Measurements from ENCODE around the gene RAB13.
A peak's percentile ranks its signal among the peaks of the same experiment; 100 is the strongest.

Gene RAB13

DNA sequence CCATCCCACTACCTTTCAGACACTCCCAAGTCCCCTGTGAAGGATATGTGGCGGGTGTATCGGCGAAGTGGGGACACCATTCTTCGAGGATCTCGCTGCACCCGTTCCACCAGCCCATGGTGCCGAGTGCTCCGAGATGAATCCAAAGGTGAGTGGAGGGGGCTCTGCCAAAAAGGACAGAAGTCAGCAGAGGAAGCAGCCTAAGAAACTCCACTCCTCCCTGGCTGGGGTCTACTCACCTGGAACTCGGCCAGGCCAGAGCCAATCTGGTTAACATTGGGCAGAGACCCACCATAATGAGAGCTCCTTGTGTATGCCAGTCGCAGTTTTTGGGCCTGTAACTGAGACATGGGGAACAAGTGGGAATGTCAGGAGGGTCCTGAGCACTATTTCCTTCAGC, 31.3 kb downstream of the RAB13 start:
- no peak for DNase-seq (ENCODE audit: low read depth)

GRCh38 chr1:153953859-153954365, 32.2 kb downstream of the RAB13 start:
- DNase-seq (ENCODE audit: low read depth): no peak

DNA sequence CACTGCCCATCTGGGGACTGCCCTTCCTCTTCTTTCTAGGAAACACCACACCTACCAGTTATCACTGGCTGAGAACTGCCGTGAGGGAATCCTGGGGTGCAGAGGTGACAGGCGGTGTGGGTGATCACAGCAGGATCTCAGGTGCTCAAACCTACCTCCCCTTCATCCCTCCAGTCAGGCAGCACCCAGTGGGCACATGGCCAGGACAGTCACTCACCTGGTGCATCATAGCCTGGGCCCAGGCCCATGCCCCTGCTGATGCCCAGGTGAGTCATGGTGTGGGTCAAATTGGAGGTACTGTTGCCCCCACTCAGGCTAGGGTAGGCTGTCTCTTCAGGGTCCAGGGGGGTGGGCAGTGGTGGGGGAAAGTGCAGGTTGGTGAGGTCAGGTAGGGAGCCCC, 34.3 kb downstream of the RAB13 start:
- no peak for DNase-seq (ENCODE audit: low read depth)

DNA sequence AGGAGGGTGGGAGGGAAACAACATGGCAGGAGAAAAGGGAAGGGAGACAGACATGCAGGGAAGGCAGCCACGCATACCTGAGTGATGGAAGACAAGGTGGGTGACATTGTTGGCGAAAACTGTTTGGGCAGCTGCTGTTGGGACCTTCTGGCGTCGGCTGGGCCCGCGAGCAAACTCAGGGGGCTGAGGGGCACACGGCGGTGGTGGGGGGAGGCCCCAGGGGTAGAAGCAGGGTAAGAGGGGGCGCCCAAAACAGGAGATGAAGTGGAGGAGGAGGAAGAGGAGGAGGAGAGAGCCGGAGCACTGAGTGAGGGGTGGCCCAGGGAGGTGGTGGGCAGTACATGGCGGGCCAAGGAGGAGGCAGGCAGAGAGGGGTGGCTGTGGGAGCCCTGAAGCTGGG, 35.0 kb downstream of the RAB13 start:
- no peak for DNase-seq (ENCODE audit: low read depth)

- peak; percentile 55 for DNase-seq (ENCODE audit: low read depth)
Measured at GRCh38 chr1:153946622-153947241, 39.4 kb downstream of the RAB13 start, which contains the start of gene DENND4B. DENND4B (minus strand) TSS chr1:153946718; CDS start chr1:153944374, 2,344 bp downstream.

- DNase-seq (ENCODE audit: low read depth): peak; percentile 78
Measured at GRCh38 chr1:153945795-153946621, 40.1 kb downstream of the RAB13 start.

- DNase-seq (ENCODE audit: low read depth): peak; percentile 78
Measured at GRCh38 chr1:153945131-153945794, 40.9 kb downstream of the RAB13 start.

DNA sequence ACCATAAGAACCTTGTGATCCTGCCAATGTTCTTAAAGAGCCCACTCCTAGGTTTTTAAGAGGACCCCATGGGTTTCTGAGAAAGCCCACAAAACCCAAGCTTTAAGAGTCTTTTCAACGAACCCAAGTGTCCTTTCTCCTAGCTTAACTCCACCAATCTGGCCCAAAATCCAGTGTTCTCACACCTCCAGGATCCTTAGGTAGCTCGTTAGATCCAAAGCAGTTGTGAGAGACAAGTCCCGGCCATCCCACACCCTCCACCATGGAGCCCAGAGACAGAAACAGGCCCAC, 41.4 kb downstream of the RAB13 start:
- no peak for DNase-seq (ENCODE audit: low read depth)

- no peak for DNase-seq (ENCODE audit: low read depth)
Measured at GRCh38 chr1:153944005-153944826, 41.9 kb downstream of the RAB13 start.

GRCh38 chr1:153942766-153943549, 43.2 kb downstream of the RAB13 start:
- DNase-seq (ENCODE audit: low read depth): no peak

DNA sequence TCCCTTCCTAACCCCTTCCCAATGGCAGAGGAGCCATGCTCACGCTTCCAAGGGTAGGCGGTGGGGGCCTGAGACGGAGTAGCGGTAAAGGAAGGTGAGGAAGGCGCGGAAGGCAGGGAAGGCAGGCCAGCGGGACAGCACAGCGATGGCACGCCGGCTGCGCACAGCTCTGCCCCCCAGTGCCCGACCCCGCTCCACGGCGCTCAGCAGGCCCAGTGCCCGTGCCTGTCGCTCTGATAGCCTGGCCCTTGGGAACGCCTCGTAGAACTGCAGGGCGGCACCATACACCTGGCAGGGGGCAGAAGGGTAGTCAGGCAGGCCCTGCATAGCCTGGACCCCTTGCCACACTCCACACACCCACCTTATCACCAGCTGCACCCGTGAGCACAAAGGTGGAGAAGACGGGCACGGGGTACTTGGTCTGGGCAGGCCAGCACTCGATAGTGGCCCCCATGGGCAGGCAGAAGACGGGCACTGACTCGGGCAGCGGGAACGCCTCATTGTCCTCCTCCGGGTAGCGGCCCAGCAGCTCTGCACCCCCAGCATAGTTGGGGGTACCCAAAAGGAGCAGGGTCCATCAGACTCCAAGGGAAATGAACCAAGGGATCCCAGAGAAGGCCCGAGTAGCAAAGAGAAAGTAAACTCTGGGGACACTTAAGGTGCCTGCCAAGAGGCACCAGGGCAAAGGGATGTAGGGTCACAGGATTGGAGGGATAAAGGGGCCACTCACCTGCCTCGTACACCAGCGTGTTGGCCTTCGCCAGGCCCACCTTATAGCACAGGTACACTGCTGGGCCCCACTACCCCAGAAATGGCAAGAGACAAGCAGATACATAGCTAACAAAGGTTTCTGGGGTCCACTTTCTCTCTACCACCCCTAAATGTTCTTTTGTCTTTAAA, 44.1 kb downstream of the RAB13 start:
- DNase-seq (ENCODE audit: low read depth): no peak

- no peak for DNase-seq (ENCODE audit: low read depth)
Measured at GRCh38 chr1:153940756-153941155, 45.4 kb downstream of the RAB13 start.

- no peak for DNase-seq (ENCODE audit: low read depth)
Measured at GRCh38 chr1:153939476-153939875, 46.7 kb downstream of the RAB13 start.

GRCh38 chr1:153938996-153939395, 47.1 kb downstream of the RAB13 start:
- no peak for DNase-seq (ENCODE audit: low read depth)

- DNase-seq (ENCODE audit: low read depth): no peak
Measured at GRCh38 chr1:153937331-153937730, 48.8 kb downstream of the RAB13 start.

DNA sequence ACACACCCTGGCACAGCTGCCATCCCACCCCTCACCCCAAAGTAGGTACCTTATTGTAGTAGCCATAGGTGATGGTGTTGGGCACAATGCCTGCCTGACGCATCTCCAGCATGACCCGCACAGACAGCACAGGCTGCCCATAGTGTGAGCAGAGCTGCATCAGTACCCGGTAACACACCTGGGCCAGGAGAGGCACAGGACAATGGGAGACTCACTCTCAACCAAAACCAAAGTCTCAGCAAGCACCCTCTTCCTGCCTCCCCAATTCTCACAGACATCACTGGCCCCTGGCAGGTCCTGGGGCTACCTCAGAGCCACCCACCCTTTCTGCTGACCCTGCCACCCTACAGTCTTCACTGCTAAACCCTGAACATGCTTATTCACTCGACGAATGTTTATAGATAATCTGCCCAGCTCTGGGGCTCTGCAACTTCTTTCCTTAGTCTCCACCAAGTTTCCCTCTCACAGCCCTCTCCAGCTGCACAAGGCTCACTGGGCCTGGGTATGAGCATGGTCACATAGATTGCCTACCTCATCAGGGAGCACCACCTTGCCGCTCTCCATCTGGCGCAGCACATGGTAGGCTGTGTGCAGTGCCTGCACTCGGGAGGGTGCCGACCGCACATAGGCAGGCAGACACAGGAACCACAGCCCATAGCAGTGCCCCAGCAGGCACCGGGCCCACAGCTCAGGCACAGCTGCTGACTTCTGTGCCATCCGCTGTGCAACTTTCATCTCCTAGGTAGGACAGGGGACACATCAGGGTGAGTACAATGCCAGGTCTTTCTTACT, 49.9 kb downstream of the RAB13 start:
- no peak for DNase-seq (ENCODE audit: low read depth)

- DNase-seq (ENCODE audit: low read depth): no peak
Measured at GRCh38 chr1:153934746-153935145, 51.4 kb downstream of the RAB13 start.

DNA sequence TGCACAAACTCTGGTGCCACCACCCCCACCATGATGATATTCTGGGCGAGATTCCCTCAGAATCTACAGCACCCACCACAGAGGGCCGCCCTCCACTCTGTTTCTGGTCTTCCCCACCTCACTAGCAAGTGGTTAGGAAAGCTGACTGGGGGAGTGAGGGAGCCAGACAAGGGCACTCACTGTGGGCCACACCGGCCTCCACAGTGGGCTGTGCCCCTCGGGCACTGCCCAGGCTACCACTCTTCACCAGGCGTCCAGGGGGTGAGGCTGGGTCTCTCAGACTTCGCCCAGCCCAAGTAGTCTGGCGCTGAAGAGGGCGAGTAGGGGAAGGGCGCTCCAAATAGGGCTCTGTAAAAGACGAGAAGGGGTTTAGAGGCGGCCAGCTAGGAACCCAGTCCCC, 52.2 kb downstream of the RAB13 start:
- DNase-seq (ENCODE audit: low read depth): no peak

GRCh38 chr1:153933430-153933829, 52.7 kb downstream of the RAB13 start:
- no peak for DNase-seq (ENCODE audit: low read depth)
